ENCODE measurements around the gene COL9A3.

DNA sequence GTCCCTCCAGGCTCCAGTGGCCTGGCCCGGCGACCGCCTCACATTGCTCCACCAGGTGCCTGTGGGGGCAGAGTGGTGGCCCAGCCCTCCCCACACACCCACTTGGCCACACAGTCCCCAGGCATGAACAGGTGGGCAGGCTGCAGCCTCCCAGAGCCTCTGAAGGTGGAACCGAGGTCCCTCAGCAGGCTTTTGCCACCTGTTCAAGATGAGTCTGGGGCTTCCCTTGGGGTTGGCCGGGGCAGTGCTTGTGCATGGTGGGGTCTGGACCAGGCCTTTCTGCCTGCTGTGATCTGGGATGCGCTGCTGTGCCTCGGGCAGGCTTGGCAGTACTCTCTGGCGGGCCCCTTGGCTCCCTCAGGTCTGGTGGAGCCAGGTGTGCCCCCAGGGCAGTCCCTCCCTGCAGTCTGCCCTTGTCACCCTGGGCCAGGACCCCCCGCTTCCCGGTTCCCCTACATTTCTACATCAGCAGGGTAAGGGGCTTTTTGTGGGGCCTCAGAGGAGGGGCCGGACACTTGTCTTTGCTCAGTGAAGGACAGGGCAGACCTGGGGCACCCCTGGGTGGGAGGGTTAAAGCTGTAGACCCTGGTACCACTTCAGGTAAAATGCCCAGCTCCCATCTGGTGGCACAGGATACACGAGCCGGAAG lies 2.7 kb upstream of the COL9A3 start:
- TF ChIP-seq, protein P1, sequence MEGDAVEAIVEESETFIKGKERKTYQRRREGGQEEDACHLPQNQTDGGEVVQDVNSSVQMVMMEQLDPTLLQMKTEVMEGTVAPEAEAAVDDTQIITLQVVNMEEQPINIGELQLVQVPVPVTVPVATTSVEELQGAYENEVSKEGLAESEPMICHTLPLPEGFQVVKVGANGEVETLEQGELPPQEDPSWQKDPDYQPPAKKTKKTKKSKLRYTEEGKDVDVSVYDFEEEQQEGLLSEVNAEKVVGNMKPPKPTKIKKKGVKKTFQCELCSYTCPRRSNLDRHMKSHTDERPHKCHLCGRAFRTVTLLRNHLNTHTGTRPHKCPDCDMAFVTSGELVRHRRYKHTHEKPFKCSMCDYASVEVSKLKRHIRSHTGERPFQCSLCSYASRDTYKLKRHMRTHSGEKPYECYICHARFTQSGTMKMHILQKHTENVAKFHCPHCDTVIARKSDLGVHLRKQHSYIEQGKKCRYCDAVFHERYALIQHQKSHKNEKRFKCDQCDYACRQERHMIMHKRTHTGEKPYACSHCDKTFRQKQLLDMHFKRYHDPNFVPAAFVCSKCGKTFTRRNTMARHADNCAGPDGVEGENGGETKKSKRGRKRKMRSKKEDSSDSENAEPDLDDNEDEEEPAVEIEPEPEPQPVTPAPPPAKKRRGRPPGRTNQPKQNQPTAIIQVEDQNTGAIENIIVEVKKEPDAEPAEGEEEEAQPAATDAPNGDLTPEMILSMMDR (IDR thresholded peaks at IDR 0.05): no peak
- no peak for TF ChIP-seq EZH2phosphoT487 (IDR thresholded peaks at IDR 0.05)

All from neural progenitor cell (in vitro differentiated cells).